ENCODE data around the gene NAPEPLD.
"Not testable (repeated sequence)": the region's sequence is repeated elsewhere in the genome, so short reads cannot be mapped to it uniquely, and the experiment has no call there.

NAPEPLD gene

GRCh38 chr7:103106005-103106702, 42.7 kb downstream of the NAPEPLD start:
- no peak for DNase-seq

- DNase-seq, result no peak
These were observed 47.4 kb downstream of the NAPEPLD start for GRCh38 chr7:103101543-103101942.

GRCh38 chr7:103100348-103100747, 48.6 kb downstream of the NAPEPLD start:
- DNase-seq, result no peak

- DNase-seq, result no peak
These were observed 51.9 kb downstream of the NAPEPLD start for GRCh38 chr7:103097041-103097440.

- DNase-seq, result not testable (repeated sequence)
These were observed 53.3 kb downstream of the NAPEPLD start for GRCh38 chr7:103095558-103095957.

GRCh38 chr7:103094102-103094501, 54.8 kb downstream of the NAPEPLD start:
- no peak for DNase-seq

- DNase-seq, result no peak
These were observed 55.5 kb downstream of the NAPEPLD start for GRCh38 chr7:103093429-103093828.

GRCh38 chr7:103092321-103092720, 56.6 kb downstream of the NAPEPLD start:
- DNase-seq, result not testable (repeated sequence)

- DNase-seq, result no peak
These were observed 65.7 kb downstream of the NAPEPLD start for GRCh38 chr7:103083210-103083609.

GRCh38 chr7:103082497-103082896, 66.4 kb downstream of the NAPEPLD start:
- DNase-seq, result no peak

- DNase-seq, result no peak
These were observed 68.0 kb downstream of the NAPEPLD start for GRCh38 chr7:103080923-103081322.

GRCh38 chr7:103079836-103080235, 69.1 kb downstream of the NAPEPLD start:
- no peak for DNase-seq

- not testable (repeated sequence) for DNase-seq
These were observed 70.7 kb downstream of the NAPEPLD start for GRCh38 chr7:103078226-103078625.

- no peak for DNase-seq
These were observed 71.6 kb downstream of the NAPEPLD start for GRCh38 chr7:103077318-103077717.

- DNase-seq, result no peak
These were observed 72.1 kb downstream of the NAPEPLD start for GRCh38 chr7:103076764-103077163.

- no peak for DNase-seq
These were observed 73.5 kb downstream of the NAPEPLD start for GRCh38 chr7:103075337-103075918.

GRCh38 chr7:103074519-103075336, 74.2 kb downstream of the NAPEPLD start, which contains the start of the genes ARMC10 and FBXL13:
Gene ARMC10 (plus strand): TSS chr7:103075140. CDS start chr7:103075273, 133 bp downstream.
Gene FBXL13 (minus strand): TSS chr7:103074796.
- peak; percentile 34 for DNase-seq

- DNase-seq, result no peak
These were observed 74.8 kb downstream of the NAPEPLD start for GRCh38 chr7:103073989-103074518.

GRCh38 chr7:103071000-103071399, 77.9 kb downstream of the NAPEPLD start:
- DNase-seq, result no peak

GRCh38 chr7:103068414-103069403, 80.2 kb downstream of the NAPEPLD start:
- DNase-seq, result no peak

GRCh38 chr7:103065667-103066066, 83.2 kb downstream of the NAPEPLD start:
- DNase-seq, result no peak

GRCh38 chr7:103063895-103064294, 85.0 kb downstream of the NAPEPLD start:
- no peak for DNase-seq
